GM12878 (cell line): ENCODE data around the gene RBPJ. TPM values are rescaled to one million over a fixed set of nuclear protein-coding genes. Genes with fewer than 3 reads are reported as not detected.

Source experiments
- ATAC-seq: fragments of 200-7000 bp; cut with Tn5 transposase; 3 replicates; pipeline ENCODE4 v1.9.1; 2020; ENCODE audit warnings: mild to moderate bottlenecking, moderate library complexity
- BruUV-seq: library from RNA; stranded (reverse); fragments of 400-500 nt; replicated peaks from 2 replicates; lab custom pipeline; 2021; lab: Mats Ljungman, UMichigan
- CTCF ChIA-PET: fragments of 300-600 bp; sonication (Branson Sonifier 250); formaldehyde crosslinking; extraction: SDS; loops from one replicate; lab custom pipeline; 2021; ENCODE audit warnings: inconsistent platforms; lab: Yijun Ruan, JAX
- POLR2A ChIA-PET: fragments of 350-600 bp; formaldehyde crosslinking; extraction: SDS; loops from one replicate; lab custom pipeline; 2021; ENCODE audit warnings: inconsistent platforms; lab: Charles Lee
- RAD21 ChIA-PET: fragments of 300-600 bp; sonication (Branson Sonifier 250); formaldehyde crosslinking; loops from one replicate; lab custom pipeline; 2023; ENCODE audit warnings: antibody characterized with exemption; ENCODE audit not compliant: unreplicated experiment; lab: Charles Lee
- SMC1A ChIA-PET: fragments of 300-600 bp; sonication (Branson Sonifier 250); formaldehyde crosslinking; loops from one replicate; lab custom pipeline; 2023; ENCODE audit not compliant: unreplicated experiment, uncharacterized antibody; lab: Charles Lee
- DNase-seq: peaks from one replicate; pipeline ENCODE4 v3.0.0-alpha.2; 2011; ENCODE audit warnings: low read depth, low spot score
- FAIRE-seq: peaks from 3 replicates; lab custom pipeline; 2011; peaks lifted over from hg19 to GRCh38; lab: Jason Lieb, UNC
- H2AFZ ChIP-seq: 2 replicates; pipeline ENCODE4 v1.6.0; 2011; ENCODE audit warnings: low read depth, low read length, control low read depth; ENCODE audit not compliant: control insufficient read depth
- H3K27ac ChIP-seq: 2 replicates; pipeline ENCODE4 v1.5.1; 2011; ENCODE audit warnings: control low read depth; ENCODE audit not compliant: control insufficient read depth, insufficient read depth
- H3K27me3 ChIP-seq, 2 experiments: replicated peaks in 1 of 2; 2 replicates each; pipeline versions ENCODE4 v1.6.0 to v1.6.1; 2011; ENCODE audit warnings: low read length in 1 of 2; ENCODE audit not compliant: control insufficient read depth in 2 of 2, insufficient read depth in 2 of 2
- H3K36me3 ChIP-seq, 2 experiments: 2 replicates each; pipeline ENCODE4 v1.5.1; 2011; ENCODE audit warnings: low read length in 1 of 2; ENCODE audit not compliant: control insufficient read depth in 2 of 2, insufficient read depth in 2 of 2
- H3K4me1 ChIP-seq: 2 replicates; pipeline ENCODE4 v1.6.1; 2011; ENCODE audit warnings: mild to moderate bottlenecking, low read length, moderate library complexity, mixed read lengths; ENCODE audit not compliant: control insufficient read depth, insufficient read depth
- H3K4me2 ChIP-seq: 2 replicates; pipeline ENCODE4 v1.6.0; 2011; ENCODE audit warnings: control low read depth; ENCODE audit not compliant: control insufficient read depth, insufficient read depth
- H3K4me3 ChIP-seq: fragments of 200-600 bp; sonication (generic); 2 replicates; pipeline ENCODE4 v1.5.1; 2016
- H3K79me2 ChIP-seq: 2 replicates; pipeline ENCODE4 v1.6.0; 2011; ENCODE audit warnings: low read length; ENCODE audit not compliant: control insufficient read depth, insufficient read depth
- H3K9ac ChIP-seq: 2 replicates; pipeline ENCODE4 v1.8.0; 2011; ENCODE audit warnings: low read length, control low read depth, mixed read lengths; ENCODE audit not compliant: control insufficient read depth, insufficient read depth
- H3K9me3 ChIP-seq: replicated peaks from 3 replicates; pipeline ENCODE4 v1.5.1; 2011; ENCODE audit warnings: mild to moderate bottlenecking, low read length; ENCODE audit not compliant: control insufficient read depth, insufficient read depth
- H4K20me1 ChIP-seq: 2 replicates; pipeline ENCODE4 v1.6.0; 2011; ENCODE audit not compliant: control insufficient read depth, insufficient read depth
- EP300 ChIP-seq, 2 experiments: fragments of 150-350 bp in 1 of 2; IDR thresholded peaks; 2 replicates each; pipeline ENCODE4 v1.6.1; 2011 to 2012; ENCODE audit warnings: low read depth in 2 of 2, low read length in 2 of 2, borderline replicate concordance in 1 of 2, improper control_type of control experiment in 1 of 2, inconsistent platforms in 1 of 2; ENCODE audit not compliant: control insufficient read depth in 1 of 2
- MXI1 ChIP-seq: fragments of 150-350 bp; IDR thresholded peaks from 2 replicates; pipeline ENCODE4 v1.6.1; 2011; ENCODE audit warnings: low read depth, mild to moderate bottlenecking, inconsistent platforms, low read length, improper control_type of control experiment
- PAX5 ChIP-seq: IDR thresholded peaks from 2 replicates; pipeline ENCODE4 v1.6.1; 2011; ENCODE audit warnings: low read depth, low read length, borderline replicate concordance
- RCOR1 ChIP-seq: conservative IDR thresholded peaks from 2 replicates; pipeline ENCODE4 v1.6.1; 2012; ENCODE audit warnings: low read depth, low read length, improper control_type of control experiment
- TBL1XR1 ChIP-seq: IDR thresholded peaks from 2 replicates; pipeline ENCODE4 v1.6.1; 2012; ENCODE audit warnings: low read depth, low read length, improper control_type of control experiment
- WRNIP1 ChIP-seq: IDR thresholded peaks from 2 replicates; pipeline ENCODE4 v1.6.1; 2011; ENCODE audit warnings: low read depth, low read length, improper control_type of control experiment, borderline replicate concordance
- ZBED1 ChIP-seq: IDR thresholded peaks from 2 replicates; pipeline ENCODE4 v1.6.1; 2016; ENCODE audit warnings: borderline replicate concordance
- WGBS: methylation state at CpG from one replicate; pipeline ENCODE4 v1.1.6; 2016; ENCODE audit warnings: low lambda C conversion rate; ENCODE audit not compliant: insufficient replicate concordance, insufficient coverage; ENCODE audit errors: missing lambda C conversion rate; 5-methylcytosine and 5-hydroxymethylcytosine counted together
- in situ Hi-C: fragments of 300-500 bp; cut with MboI; formaldehyde crosslinking; loops from 9 replicates; pipeline ENCODE4 v1.14.3; 2018; ENCODE audit warnings: mixed read lengths
- intact Hi-C: fragments of 100-400 bp; cut with micrococcal nuclease; formaldehyde crosslinking; loops from one replicate; pipeline ENCODE4 v1.14.2; 2022; ENCODE audit not compliant: unreplicated experiment
- polyA plus RNA-seq, 11 experiments: library from polyadenylated mRNA; depleted of rRNA in 4 of 11; unstranded in 6 of 11; stranded (reverse) in 5 of 11; fragments of >200 nt; fragmentation: Nextera tagmentation in 4 of 11; fragmentation: Illumina TruSeq in 1 of 11; extraction: Ambion mirVana in 4 of 11; extraction: Trizol in 1 of 11; gene quantifications; 1 replicate in 1 of 11; 2 replicates in 10 of 11; pipeline versions ENCODE4 v1.2.1 to v1.2.3, GENCODE V29; 2011 to 2016; ENCODE audit warnings: inconsistent platforms in 2 of 11, missing spikeins in 2 of 11, low read depth in 1 of 11
- total RNA-seq, 4 experiments: library from RNA; depleted of rRNA in 3 of 4; stranded (reverse); fragments of >200 nt in 3 of 4; fragmentation: Illumina TruSeq in 1 of 4; extraction: Trizol in 1 of 4; gene quantifications; 2 replicates each; pipeline versions ENCODE4 v1.2.1 to v1.2.3, GENCODE V29; 2013 to 2021
- TF ChIP-seq, protein P1 (sequence below), 3 experiments: IDR thresholded peaks in 2 of 3; conservative IDR thresholded peaks in 1 of 3; 2 replicates each; pipeline ENCODE4 v1.5.1; 2011; ENCODE audit warnings: low read depth in 3 of 3, low read length in 3 of 3, mild to moderate bottlenecking in 3 of 3, control low read depth in 2 of 3, moderate library complexity in 2 of 3, inconsistent platforms in 1 of 3, mixed read lengths in 1 of 3; ENCODE audit not compliant: control insufficient read depth in 2 of 3, insufficient read depth in 1 of 3; ENCODE audit errors: extremely low read depth in 1 of 3
- TF ChIP-seq, protein P2 (sequence below): IDR thresholded peaks from 2 replicates; pipeline ENCODE4 v1.6.1; 2012; ENCODE audit warnings: low read depth, low read length, improper control_type of control experiment

RBPJ gene
- total and polyA plus RNA-seq, 10 of the 15 experiments (the other 5 are each of a cell fraction or from before 2014, with no cell fraction given): 24.5 to 87.6 (median 41.6) TPM

DNA sequence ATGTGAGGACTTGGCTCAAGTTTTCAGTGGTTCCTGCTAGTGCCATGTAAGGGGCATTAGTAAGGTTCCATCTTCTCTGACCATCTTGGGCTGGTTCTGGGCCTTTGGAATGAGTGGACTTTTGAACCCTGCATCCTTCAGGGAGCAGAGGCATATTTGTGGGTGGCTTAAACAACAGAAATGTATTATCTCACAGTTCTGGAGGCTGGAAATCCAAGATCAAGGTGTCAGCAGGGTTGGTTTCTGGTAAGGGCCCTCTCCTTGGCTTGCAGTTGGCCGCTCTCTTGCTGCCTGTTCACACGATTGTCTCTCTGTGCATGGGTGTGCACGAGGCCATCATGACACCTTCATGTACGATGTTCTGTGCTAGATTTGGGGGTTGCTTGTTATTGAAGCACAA, 148.2 kb downstream of the RBPJ start:
- TF ChIP-seq MXI1: no peak
- no peak for TF ChIP-seq EP300 (IDR thresholded peaks at IDR 0.05; ENCODE audit: borderline replicate concordance in 1 of 2, control insufficient read depth in 1 of 2, low read depth in 2 of 2, low read length in 2 of 2)
- no peak for TF ChIP-seq RCOR1
- no peak for TF ChIP-seq ZBED1
- TF ChIP-seq PAX5: no peak
- TF ChIP-seq, protein P1, sequence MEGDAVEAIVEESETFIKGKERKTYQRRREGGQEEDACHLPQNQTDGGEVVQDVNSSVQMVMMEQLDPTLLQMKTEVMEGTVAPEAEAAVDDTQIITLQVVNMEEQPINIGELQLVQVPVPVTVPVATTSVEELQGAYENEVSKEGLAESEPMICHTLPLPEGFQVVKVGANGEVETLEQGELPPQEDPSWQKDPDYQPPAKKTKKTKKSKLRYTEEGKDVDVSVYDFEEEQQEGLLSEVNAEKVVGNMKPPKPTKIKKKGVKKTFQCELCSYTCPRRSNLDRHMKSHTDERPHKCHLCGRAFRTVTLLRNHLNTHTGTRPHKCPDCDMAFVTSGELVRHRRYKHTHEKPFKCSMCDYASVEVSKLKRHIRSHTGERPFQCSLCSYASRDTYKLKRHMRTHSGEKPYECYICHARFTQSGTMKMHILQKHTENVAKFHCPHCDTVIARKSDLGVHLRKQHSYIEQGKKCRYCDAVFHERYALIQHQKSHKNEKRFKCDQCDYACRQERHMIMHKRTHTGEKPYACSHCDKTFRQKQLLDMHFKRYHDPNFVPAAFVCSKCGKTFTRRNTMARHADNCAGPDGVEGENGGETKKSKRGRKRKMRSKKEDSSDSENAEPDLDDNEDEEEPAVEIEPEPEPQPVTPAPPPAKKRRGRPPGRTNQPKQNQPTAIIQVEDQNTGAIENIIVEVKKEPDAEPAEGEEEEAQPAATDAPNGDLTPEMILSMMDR (IDR thresholded peaks at IDR 0.05 in 2 of 3, conservative IDR thresholded peaks at IDR 0.05 in 1 of 3; ENCODE audit: control insufficient read depth in 2 of 3, extremely low read depth in 1 of 3, insufficient read depth in 1 of 3, low read depth in 3 of 3, low read length in 3 of 3): no peak
- TF ChIP-seq WRNIP1: no peak
- TF ChIP-seq, protein P2, sequence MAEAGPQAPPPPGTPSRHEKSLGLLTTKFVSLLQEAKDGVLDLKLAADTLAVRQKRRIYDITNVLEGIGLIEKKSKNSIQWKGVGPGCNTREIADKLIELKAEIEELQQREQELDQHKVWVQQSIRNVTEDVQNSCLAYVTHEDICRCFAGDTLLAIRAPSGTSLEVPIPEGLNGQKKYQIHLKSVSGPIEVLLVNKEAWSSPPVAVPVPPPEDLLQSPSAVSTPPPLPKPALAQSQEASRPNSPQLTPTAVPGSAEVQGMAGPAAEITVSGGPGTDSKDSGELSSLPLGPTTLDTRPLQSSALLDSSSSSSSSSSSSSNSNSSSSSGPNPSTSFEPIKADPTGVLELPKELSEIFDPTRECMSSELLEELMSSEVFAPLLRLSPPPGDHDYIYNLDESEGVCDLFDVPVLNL: no peak
- no peak for TF ChIP-seq TBL1XR1
- DNase-seq: no peak
- Histone ChIP-seq H3K9me3 (no peaks in the 10 kb centered on the region), H4K20me1 (no peaks in the 10 kb centered on the region), H3K27ac (no peak overlapping the region), H3K79me2 (no peaks in the 10 kb centered on the region), H3K36me3 (no peaks in the 10 kb centered on the region), H3K4me3 (no peak overlapping the region), H3K4me1 (no peaks in the 10 kb centered on the region), H3K4me2 (no peak overlapping the region), H3K27me3 (peaks cover 0 to 2% of the 10 kb centered on the region in 2 experiments; a peak in 2 of 4 replicates), H3K9ac (no peak overlapping the region), H2AFZ (no peak overlapping the region)
- FAIRE-seq: no peak
- ChIA-PET CTCF (no interaction called here), SMC1A (no interaction called here), RAD21 (no interaction called here), POLR2A (no interaction called here)
- in situ Hi-C loops (no loop called here), intact Hi-C loops (no loop called here)
- ATAC-seq: no peak
- 10% methylated on average over 4 of the region's 4 CpGs for WGBS
- BruUV-seq: no TSS peak
